SK-N-MC (cell line): Measurements from ENCODE around the gene MALRD1.

Source experiments
- EZH2 ChIP-seq: fragments of 200-600 bp; sonication (generic); IDR thresholded peaks from one replicate; pipeline ENCODE4 v1.6.1; 2017; ENCODE audit warnings: antibody characterized with exemption
- POLR2AphosphoS5 ChIP-seq: IDR thresholded peaks from 2 replicates; pipeline ENCODE4 v1.6.1; 2012; ENCODE audit warnings: mild to moderate bottlenecking, low read depth, low read length, borderline replicate concordance

DNA sequence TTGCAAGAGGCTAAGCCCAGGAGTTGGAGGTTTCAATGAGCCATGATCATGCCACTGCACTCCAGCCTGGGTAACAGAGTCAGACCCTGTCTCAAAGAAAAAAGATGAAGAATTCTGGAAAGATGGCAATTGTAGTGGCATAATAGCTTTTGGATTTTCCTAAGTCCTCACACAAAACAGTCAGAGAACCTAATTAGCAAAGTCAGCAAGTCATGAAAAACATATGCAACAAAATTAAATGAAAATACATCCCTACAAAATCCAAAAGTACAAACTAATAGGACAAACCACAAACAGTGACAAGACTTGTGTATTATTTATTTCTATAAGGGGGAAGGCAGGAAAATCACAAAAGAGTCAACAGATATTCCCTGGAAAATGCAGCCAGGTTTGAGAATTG, 405.4 kb downstream of the MALRD1 start:
- TF ChIP-seq POLR2AphosphoS5 (no peak), EZH2 (no peak)
